Stimulated activated memory B cell treated with anti-CD40 and anti-IgM and Interleukin-4, amounts not matched to agents 10 μg/mL and 1 μg/mL and 100 μg/mL, for 72 hours (primary cell): Measurements from ENCODE around the gene FBXO21.

ENCODE experiments used
- ATAC-seq: fragments of 150-1000 bp; cut with Tn5 transposase; 2 replicates; pipeline ENCODE4 v1.10.0; 2021
- H3K27ac Mint-ChIP-seq: one replicate; pipeline ENCODE4 v1.8.0; 2022; ENCODE audit warnings: mild to moderate bottlenecking, mixed read lengths
- H3K27me3 Mint-ChIP-seq: one replicate; pipeline ENCODE4 v1.8.0; 2022; ENCODE audit warnings: mixed read lengths
- H3K36me3 Mint-ChIP-seq: one replicate; pipeline ENCODE4 v1.8.0; 2022; ENCODE audit warnings: mixed read lengths
- H3K4me1 Mint-ChIP-seq: one replicate; pipeline ENCODE4 v1.8.0; 2022; ENCODE audit warnings: mixed read lengths
- H3K4me3 Mint-ChIP-seq: one replicate; pipeline ENCODE4 v1.8.0; 2022; ENCODE audit warnings: mild to moderate bottlenecking, moderate library complexity, mixed read lengths
- H3K9me3 Mint-ChIP-seq: one replicate; pipeline ENCODE4 v1.8.0; 2022; ENCODE audit warnings: mixed read lengths

Gene FBXO21

GRCh38 chr12:117141097-117141898 lies 49.0 kb downstream of the FBXO21 start:
- Mint-ChIP-seq H3K27ac (peak overlapping the region; percentile 98), H3K4me3 (no peak overlapping the region), H3K36me3 (peaks cover 32% of the 10 kb centered on the region), H3K9me3 (no peaks in the 10 kb centered on the region), H3K4me1 (peaks cover 32% of the 10 kb centered on the region), H3K27me3 (no peaks in the 10 kb centered on the region)
- ATAC-seq = no peak

GRCh38 chr12:117140397-117141096 lies 49.7 kb downstream of the FBXO21 start:
- peak overlapping the region; percentile 98 for H3K27ac Mint-ChIP-seq
- peaks cover 32% of the 10 kb centered on the region for H3K4me1 Mint-ChIP-seq
- H3K36me3 Mint-ChIP-seq = peaks cover 25% of the 10 kb centered on the region
- H3K4me3 Mint-ChIP-seq = no peak overlapping the region
- H3K9me3 Mint-ChIP-seq = no peaks in the 10 kb centered on the region
- no peak for ATAC-seq
- H3K27me3 Mint-ChIP-seq = no peaks in the 10 kb centered on the region

- peaks cover 19% of the 10 kb centered on the region for H3K36me3 Mint-ChIP-seq
- H3K9me3 Mint-ChIP-seq = no peaks in the 10 kb centered on the region
- ATAC-seq = no peak
- H3K27me3 Mint-ChIP-seq = no peaks in the 10 kb centered on the region
- no peak overlapping the region for H3K27ac Mint-ChIP-seq
- no peak overlapping the region for H3K4me3 Mint-ChIP-seq
- H3K4me1 Mint-ChIP-seq = peaks cover 35% of the 10 kb centered on the region
Observed at GRCh38 chr12:117139025-117139717, 51.1 kb downstream of the FBXO21 start.

- H3K4me1 Mint-ChIP-seq = peaks cover 6% of the 10 kb centered on the region
- H3K27ac Mint-ChIP-seq = no peak overlapping the region
- no peaks in the 10 kb centered on the region for H3K27me3 Mint-ChIP-seq
- H3K36me3 Mint-ChIP-seq = peaks cover 6% of the 10 kb centered on the region
- H3K4me3 Mint-ChIP-seq = no peak overlapping the region
- H3K9me3 Mint-ChIP-seq = no peaks in the 10 kb centered on the region
- no peak for ATAC-seq
Observed at GRCh38 chr12:117134721-117135120, 55.5 kb downstream of the FBXO21 start.

GRCh38 chr12:117134059-117134458 lies 56.2 kb downstream of the FBXO21 start:
- Mint-ChIP-seq H3K9me3 (no peaks in the 10 kb centered on the region), H3K36me3 (peaks cover 6% of the 10 kb centered on the region), H3K27ac (peak overlapping the region; percentile 90), H3K4me3 (no peak overlapping the region), H3K27me3 (no peaks in the 10 kb centered on the region), H3K4me1 (peaks cover 6% of the 10 kb centered on the region)
- ATAC-seq = peak; percentile 86

GRCh38 chr12:117130801-117131200 lies 59.5 kb downstream of the FBXO21 start:
- no peak overlapping the region for H3K27ac Mint-ChIP-seq
- H3K9me3 Mint-ChIP-seq = peaks cover 2% of the 10 kb centered on the region
- no peak overlapping the region for H3K4me3 Mint-ChIP-seq
- peaks cover 6% of the 10 kb centered on the region for H3K36me3 Mint-ChIP-seq
- H3K27me3 Mint-ChIP-seq = no peaks in the 10 kb centered on the region
- H3K4me1 Mint-ChIP-seq = peaks cover 6% of the 10 kb centered on the region
- no peak for ATAC-seq

- Mint-ChIP-seq H3K27me3 (no peaks in the 10 kb centered on the region), H3K4me3 (no peak overlapping the region), H3K4me1 (peaks cover 6% of the 10 kb centered on the region), H3K9me3 (peaks cover 2% of the 10 kb centered on the region), H3K36me3 (peaks cover 5% of the 10 kb centered on the region), H3K27ac (no peak overlapping the region)
- no peak for ATAC-seq
Observed at GRCh38 chr12:117129391-117129790, 60.9 kb downstream of the FBXO21 start.

- ATAC-seq = no peak
- no peaks in the 10 kb centered on the region for H3K27me3 Mint-ChIP-seq
- peaks cover 2% of the 10 kb centered on the region for H3K9me3 Mint-ChIP-seq
- H3K27ac Mint-ChIP-seq = no peak overlapping the region
- H3K36me3 Mint-ChIP-seq = peaks cover 11% of the 10 kb centered on the region
- no peak overlapping the region for H3K4me3 Mint-ChIP-seq
- no peaks in the 10 kb centered on the region for H3K4me1 Mint-ChIP-seq
Observed at GRCh38 chr12:117127933-117128823, 62.1 kb downstream of the FBXO21 start.

GRCh38 chr12:117126335-117126734 lies 63.9 kb downstream of the FBXO21 start:
- Mint-ChIP-seq H3K27ac (no peak overlapping the region), H3K4me1 (no peaks in the 10 kb centered on the region), H3K9me3 (peaks cover 2% of the 10 kb centered on the region), H3K36me3 (peaks cover 11% of the 10 kb centered on the region), H3K27me3 (no peaks in the 10 kb centered on the region), H3K4me3 (no peak overlapping the region)
- no peak for ATAC-seq

GRCh38 chr12:117125767-117126166 lies 64.5 kb downstream of the FBXO21 start:
- H3K27me3 Mint-ChIP-seq = no peaks in the 10 kb centered on the region
- peaks cover 2% of the 10 kb centered on the region for H3K9me3 Mint-ChIP-seq
- peaks cover 11% of the 10 kb centered on the region for H3K36me3 Mint-ChIP-seq
- no peak overlapping the region for H3K4me3 Mint-ChIP-seq
- no peaks in the 10 kb centered on the region for H3K4me1 Mint-ChIP-seq
- H3K27ac Mint-ChIP-seq = no peak overlapping the region
- no peak for ATAC-seq

GRCh38 chr12:117125272-117125613 lies 65.0 kb downstream of the FBXO21 start:
- H3K4me3 Mint-ChIP-seq = no peak overlapping the region
- no peaks in the 10 kb centered on the region for H3K27me3 Mint-ChIP-seq
- H3K36me3 Mint-ChIP-seq = peaks cover 11% of the 10 kb centered on the region
- peaks cover 2% of the 10 kb centered on the region for H3K9me3 Mint-ChIP-seq
- ATAC-seq = no peak
- no peak overlapping the region for H3K27ac Mint-ChIP-seq
- no peaks in the 10 kb centered on the region for H3K4me1 Mint-ChIP-seq

GRCh38 chr12:117124421-117125271 lies 65.6 kb downstream of the FBXO21 start:
- Mint-ChIP-seq H3K36me3 (peaks cover 11% of the 10 kb centered on the region), H3K9me3 (peaks cover 2% of the 10 kb centered on the region), H3K27me3 (no peaks in the 10 kb centered on the region), H3K27ac (no peak overlapping the region), H3K4me1 (no peaks in the 10 kb centered on the region), H3K4me3 (no peak overlapping the region)
- ATAC-seq = no peak

GRCh38 chr12:117121441-117121840 lies 68.8 kb downstream of the FBXO21 start:
- no peaks in the 10 kb centered on the region for H3K27me3 Mint-ChIP-seq
- no peaks in the 10 kb centered on the region for H3K4me1 Mint-ChIP-seq

GRCh38 chr12:117120787-117121186 lies 69.5 kb downstream of the FBXO21 start:
- H3K27me3 Mint-ChIP-seq = no peaks in the 10 kb centered on the region
- H3K4me3 Mint-ChIP-seq = no peak overlapping the region
- H3K36me3 Mint-ChIP-seq = peaks cover 11% of the 10 kb centered on the region
- H3K9me3 Mint-ChIP-seq = no peaks in the 10 kb centered on the region
- no peak overlapping the region for H3K27ac Mint-ChIP-seq
- no peak for ATAC-seq
- no peaks in the 10 kb centered on the region for H3K4me1 Mint-ChIP-seq

More at GRCh38 chr12:117121441-117121840, 68.8 kb downstream of the FBXO21 start:
- no peak for ATAC-seq
- Mint-ChIP-seq H3K36me3 (peaks cover 11% of the 10 kb centered on the region), H3K27ac (no peak overlapping the region), H3K9me3 (no peaks in the 10 kb centered on the region), H3K4me3 (no peak overlapping the region)
